ENCODE results near the gene IQSEC1.

IQSEC1 gene

GRCh38 chr3:12965999-12966846 is 107.0 kb downstream of the IQSEC1 start:
- WGBS, result 66% methylated on average over 11 of the region's 11 CpGs
- peak overlapping the region; percentile 86 to 98 for H3K4me3 ChIP-seq (ENCODE audit: insufficient read depth in 1 of 2, low read depth in 1 of 2, low read length in 2 of 2)
- no peaks in the 10 kb centered on the region for H3K9me3 ChIP-seq (ENCODE audit: control insufficient read depth, low read length)
- peak overlapping the region in 1 of 2 experiments; percentile 46 for H3K23ac ChIP-seq (ENCODE audit: low read length in 2 of 2)
- H4K8ac ChIP-seq (ENCODE audit: low read length), result no peak overlapping the region
- H3K36me3 ChIP-seq (ENCODE audit: control insufficient read depth in 1 of 2, insufficient read depth in 2 of 2, low read depth in 1 of 2, low read length in 2 of 2), result peaks cover 0 to 15% of the 10 kb centered on the region in 2 experiments
- no peak overlapping the region for H2AFZ ChIP-seq (ENCODE audit: low read depth, low read length)
- no peak overlapping the region for H2BK12ac ChIP-seq (ENCODE audit: low read length in 2 of 2)
- no peak overlapping the region for H2BK5ac ChIP-seq (ENCODE audit: low read depth, low read length, poor library complexity, severe bottlenecking)
- H3K18ac ChIP-seq (ENCODE audit: low read depth in 1 of 2, low read length in 2 of 2), result peak overlapping the region in 1 of 2 experiments; percentile 88
- DNase-seq, result peak; percentile 16
- no peak overlapping the region for H3K27ac ChIP-seq (ENCODE audit: low read length, poor library complexity, severe bottlenecking)
- no peak overlapping the region for H3K4ac ChIP-seq (ENCODE audit: low read depth in 1 of 2, low read length in 2 of 2)
- no peak overlapping the region for H2AK5ac ChIP-seq (ENCODE audit: low read length, severe bottlenecking)
- peaks cover 0 to 13% of the 10 kb centered on the region in 2 experiments for H3K27me3 ChIP-seq (ENCODE audit: control insufficient read depth in 1 of 2, insufficient read depth in 1 of 2, low read length in 2 of 2)
- peak overlapping the region; percentile 71 for H2BK15ac ChIP-seq (ENCODE audit: low read depth, poor library complexity, severe bottlenecking)
- peaks cover 23% of the 10 kb centered on the region for H3K4me1 ChIP-seq (ENCODE audit: control insufficient read depth, insufficient read depth, low read depth, low read length)
- H4K91ac ChIP-seq (ENCODE audit: low read length), result peak overlapping the region; percentile 47
- no peak overlapping the region for H2BK120ac ChIP-seq (ENCODE audit: low read depth, low read length)
- H3K9ac ChIP-seq (ENCODE audit: low read length), result peak overlapping the region; percentile 93
- peaks cover 46% of the 10 kb centered on the region for H3K79me1 ChIP-seq (replicated peaks; ENCODE audit: low read length, poor library complexity, severe bottlenecking)
- peak overlapping the region; percentile 84 for H3K4me2 ChIP-seq (ENCODE audit: low read length, poor library complexity, severe bottlenecking)
- no peak overlapping the region for H3K14ac ChIP-seq (ENCODE audit: low read length in 2 of 2)

GRCh38 chr3:12964711-12965612 is 108.3 kb downstream of the IQSEC1 start:
- H2AK5ac ChIP-seq (ENCODE audit: low read length, severe bottlenecking), result no peak overlapping the region
- H2BK5ac ChIP-seq (ENCODE audit: low read depth, low read length, poor library complexity, severe bottlenecking), result no peak overlapping the region
- no peak overlapping the region for H2BK120ac ChIP-seq (ENCODE audit: low read depth, low read length)
- peak overlapping the region; percentile 17 for H3K9ac ChIP-seq (ENCODE audit: low read length)
- H3K4me3 ChIP-seq (ENCODE audit: insufficient read depth in 1 of 2, low read depth in 1 of 2, low read length in 2 of 2), result no peak overlapping the region
- H3K27me3 ChIP-seq (ENCODE audit: control insufficient read depth in 1 of 2, insufficient read depth in 1 of 2, low read length in 2 of 2), result peaks cover 0 to 10% of the 10 kb centered on the region in 2 experiments
- no peak overlapping the region for H3K23ac ChIP-seq (ENCODE audit: low read length in 2 of 2)
- WGBS, result 83% methylated on average over 11 of the region's 11 CpGs
- H3K36me3 ChIP-seq (ENCODE audit: control insufficient read depth in 1 of 2, insufficient read depth in 2 of 2, low read depth in 1 of 2, low read length in 2 of 2), result peaks cover 0 to 23% of the 10 kb centered on the region in 2 experiments
- H3K9me3 ChIP-seq (ENCODE audit: control insufficient read depth, low read length), result no peaks in the 10 kb centered on the region
- no peak for DNase-seq
- H3K14ac ChIP-seq (ENCODE audit: low read length in 2 of 2), result peak overlapping the region in 1 of 2 experiments; percentile 2
- H2BK12ac ChIP-seq (ENCODE audit: low read length in 2 of 2), result no peak overlapping the region
- no peak overlapping the region for H2BK15ac ChIP-seq (ENCODE audit: low read depth, poor library complexity, severe bottlenecking)
- no peak overlapping the region for H4K8ac ChIP-seq (ENCODE audit: low read length)
- H3K4ac ChIP-seq (ENCODE audit: low read depth in 1 of 2, low read length in 2 of 2), result no peak overlapping the region
- H3K79me1 ChIP-seq (replicated peaks; ENCODE audit: low read length, poor library complexity, severe bottlenecking), result peaks cover 53% of the 10 kb centered on the region
- H3K27ac ChIP-seq (ENCODE audit: low read length, poor library complexity, severe bottlenecking), result no peak overlapping the region
- no peak overlapping the region for H2AFZ ChIP-seq (ENCODE audit: low read depth, low read length)
- peaks cover 23% of the 10 kb centered on the region for H3K4me1 ChIP-seq (ENCODE audit: control insufficient read depth, insufficient read depth, low read depth, low read length)
- H3K4me2 ChIP-seq (ENCODE audit: low read length, poor library complexity, severe bottlenecking), result no peak overlapping the region
- H3K18ac ChIP-seq (ENCODE audit: low read depth in 1 of 2, low read length in 2 of 2), result peak overlapping the region in 1 of 2 experiments; percentile 6
- H4K91ac ChIP-seq (ENCODE audit: low read length), result peak overlapping the region; percentile 5

GRCh38 chr3:12963922-12964701 is 109.1 kb downstream of the IQSEC1 start:
- 53% methylated on average over 8 of the region's 8 CpGs for WGBS

More at GRCh38 chr3:12963922-12964701, 109.1 kb downstream of the IQSEC1 start:
- H2BK15ac ChIP-seq (ENCODE audit: low read depth, poor library complexity, severe bottlenecking), result no peak overlapping the region
- peak overlapping the region; percentile 23 for H4K91ac ChIP-seq (ENCODE audit: low read length)
- peaks cover 59% of the 10 kb centered on the region for H3K79me1 ChIP-seq (replicated peaks; ENCODE audit: low read length, poor library complexity, severe bottlenecking)
- H2AK5ac ChIP-seq (ENCODE audit: low read length, severe bottlenecking), result no peak overlapping the region
- no peak overlapping the region for H3K4ac ChIP-seq (ENCODE audit: low read depth in 1 of 2, low read length in 2 of 2)
- DNase-seq, result peak; percentile 82
- no peak overlapping the region for H2BK5ac ChIP-seq (ENCODE audit: low read depth, low read length, poor library complexity, severe bottlenecking)
- H3K23ac ChIP-seq (ENCODE audit: low read length in 2 of 2), result no peak overlapping the region
- H2AFZ ChIP-seq (ENCODE audit: low read depth, low read length), result no peak overlapping the region
- H3K27me3 ChIP-seq (ENCODE audit: control insufficient read depth in 1 of 2, insufficient read depth in 1 of 2, low read length in 2 of 2), result peaks cover 0 to 3% of the 10 kb centered on the region in 2 experiments
- H4K8ac ChIP-seq (ENCODE audit: low read length), result no peak overlapping the region
- peaks cover 23% of the 10 kb centered on the region for H3K4me1 ChIP-seq (ENCODE audit: control insufficient read depth, insufficient read depth, low read depth, low read length)
- no peak overlapping the region for H3K14ac ChIP-seq (ENCODE audit: low read length in 2 of 2)
- H3K9me3 ChIP-seq (ENCODE audit: control insufficient read depth, low read length), result no peaks in the 10 kb centered on the region
- no peak overlapping the region for H2BK120ac ChIP-seq (ENCODE audit: low read depth, low read length)
- no peak overlapping the region for H3K4me3 ChIP-seq (ENCODE audit: insufficient read depth in 1 of 2, low read depth in 1 of 2, low read length in 2 of 2)
- H3K36me3 ChIP-seq (ENCODE audit: control insufficient read depth in 1 of 2, insufficient read depth in 2 of 2, low read depth in 1 of 2, low read length in 2 of 2), result peaks cover 0 to 25% of the 10 kb centered on the region in 2 experiments
- peak overlapping the region; percentile 17 for H3K9ac ChIP-seq (ENCODE audit: low read length)
- H3K18ac ChIP-seq (ENCODE audit: low read depth in 1 of 2, low read length in 2 of 2), result peak overlapping the region in 1 of 2 experiments; percentile 11
- H3K27ac ChIP-seq (ENCODE audit: low read length, poor library complexity, severe bottlenecking), result no peak overlapping the region
- peak overlapping the region in 1 of 2 experiments; percentile 12 for H2BK12ac ChIP-seq (ENCODE audit: low read length in 2 of 2)
- no peak overlapping the region for H3K4me2 ChIP-seq (ENCODE audit: low read length, poor library complexity, severe bottlenecking)

Measured in mesenchymal stem cell (in vitro differentiated cells and primary cell).